Esophagus squamous epithelium (tissue), 5 donors: Measurements from ENCODE around the gene SVIL. TPM values are rescaled to one million over a fixed set of nuclear protein-coding genes. Genes with fewer than 3 reads are reported as not detected.
A peak's percentile ranks its signal among the peaks of the same experiment; 100 is the strongest.
"Not testable (repeated sequence)": the region's sequence is repeated elsewhere in the genome, so short reads cannot be mapped to it uniquely, and the experiment has no call there.

Experiments used
- DNase-seq: peaks from one replicate; lab custom pipeline; 2025; lab: John Stamatoyannopoulos, UW
- H3K27ac ChIP-seq, 4 donors: fragments of 200-600 bp; sonication (generic); one replicate each; pipeline ENCODE4 v1.5.1; 2016 to 2019; ENCODE audit warnings: mild to moderate bottlenecking in 1 of 4
- H3K27me3 ChIP-seq, 4 donors: fragments of 200-600 bp; sonication (generic); 1 replicate in 3 of 4; 2 replicates in 1 of 4; pipeline versions ENCODE4 v1.5.1 to v1.6.0; 2017 to 2021; ENCODE audit warnings: antibody characterized with exemption in 1 of 4
- H3K36me3 ChIP-seq, 3 donors: fragments of 200-600 bp; sonication (generic); one replicate each; pipeline ENCODE4 v1.5.1; 2016 to 2019
- H3K4me1 ChIP-seq, 3 donors: fragments of 200-600 bp; sonication (generic); one replicate each; pipeline ENCODE4 v1.5.1; 2017 to 2019
- H3K4me3 ChIP-seq, 4 donors: fragments of 200-600 bp; sonication (generic); 1 replicate in 3 of 4; 2 replicates in 1 of 4; pipeline ENCODE4 v1.5.1; 2016 to 2019; ENCODE audit warnings: mild to moderate bottlenecking in 2 of 4, moderate library complexity in 1 of 4
- H3K9me3 ChIP-seq, 3 donors: fragments of 200-600 bp; sonication (generic); one replicate each; pipeline ENCODE4 v1.5.1; 2016 to 2019
- CTCF ChIP-seq, 6 experiments: fragments of 450-650 bp in 4 of 6; fragments of 200-600 bp in 2 of 6; sonication (generic) in 2 of 6; IDR thresholded peaks; one replicate each; pipeline ENCODE4 v1.5.1; 2016 to 2019; ENCODE audit warnings: antibody characterized with exemption in 6 of 6, mild to moderate bottlenecking in 4 of 6, moderate library complexity in 4 of 6
- POLR2A ChIP-seq, 4 donors: fragments of 450-650 bp; IDR thresholded peaks; one replicate each; pipeline ENCODE4 v1.6.1; 2017; ENCODE audit warnings: antibody characterized with exemption in 4 of 4, mild to moderate bottlenecking in 4 of 4, moderate library complexity in 3 of 4
- WGBS, 2 donors: methylation state at CpG; one replicate each; pipeline ENCODE4 v1.1.5; 2018; 5-methylcytosine and 5-hydroxymethylcytosine counted together
- intact Hi-C: fragments of 100-400 bp; cut with DNase I; formaldehyde crosslinking; loops from one replicate; pipeline ENCODE4 v1.15.0; 2022
- total RNA-seq, 4 donors: library from RNA; depleted of rRNA; stranded (reverse); fragments of >200 nt; gene quantifications; one replicate each; pipeline ENCODE4 v1.1.0, GENCODE V29; 2016
- donor health status: DM: yes; HTN: yes; CAD: no.

SVIL gene
- total RNA-seq, 4 donors from 2014 or later: 71.1 to 227 (median 147) TPM

- no peak overlapping the region for H3K4me3 ChIP-seq
- H3K9me3 ChIP-seq: no peaks in the 10 kb centered on the region
- 85 to 93% methylated on average over 5 to 6 of the region's 8 CpGs for whole genome bisulfite sequencing, 2 donors
- peaks cover 0 to 18% (median 0%) of the 10 kb centered on the region in 3 donors for H3K36me3 ChIP-seq
- intact Hi-C loops: no loop called here
- no peaks in the 10 kb centered on the region for H3K27me3 ChIP-seq
- TF ChIP-seq POLR2A (IDR thresholded peaks at IDR 0.05) (no peak), CTCF (IDR thresholded peaks at IDR 0.05) (no peak)
- no peak for DNase-seq
- peak overlapping the region in 2 of 4 donors; percentile 35 to 42 for H3K27ac ChIP-seq
- H3K4me1 ChIP-seq: peaks cover 24 to 86% (median 30%) of the 10 kb centered on the region in 3 donors
These were observed 39.6 kb downstream of the SVIL start for GRCh38 chr10:29595146-29595545.

- TF ChIP-seq POLR2A (IDR thresholded peaks at IDR 0.05): no peak
- 62 to 81% methylated on average over 2 of the region's 4 CpGs for WGBS, 2 donors
- intact Hi-C loops: no loop called here
These were observed 43.2 kb downstream of the SVIL start for GRCh38 chr10:29591651-29591968.

GRCh38 chr10:29590915-29591650 lies 43.7 kb downstream of the SVIL start:
- H3K4me3 ChIP-seq: no peak overlapping the region
- no peak for DNase-seq
- 44 to 60% methylated on average over 2 of the region's 2 CpGs for WGBS, 2 donors
- peaks cover 25 to 86% (median 27%) of the 10 kb centered on the region in 3 donors for H3K4me1 ChIP-seq
- no peaks in the 10 kb centered on the region for H3K9me3 ChIP-seq
- H3K27me3 ChIP-seq: no peaks in the 10 kb centered on the region
- intact Hi-C loops: no loop called here
- peaks cover 0 to 17% (median 0%) of the 10 kb centered on the region in 3 donors for H3K36me3 ChIP-seq
- TF ChIP-seq POLR2A (IDR thresholded peaks at IDR 0.05) (no peak), CTCF (IDR thresholded peaks at IDR 0.05) (no peak)
- peak overlapping the region; percentile 23 to 80 (median 51) for H3K27ac ChIP-seq

More at GRCh38 chr10:29591651-29591968, 43.2 kb downstream of the SVIL start:
- H3K27me3 ChIP-seq: no peaks in the 10 kb centered on the region
- no peak overlapping the region for H3K4me3 ChIP-seq
- H3K27ac ChIP-seq: peak overlapping the region in 3 of 4 donors; percentile 29 to 80 (median 77)
- no peak for DNase-seq
- peaks cover 25 to 86% (median 30%) of the 10 kb centered on the region in 3 donors for H3K4me1 ChIP-seq
- H3K36me3 ChIP-seq: peaks cover 0 to 18% (median 0%) of the 10 kb centered on the region in 3 donors
- no peaks in the 10 kb centered on the region for H3K9me3 ChIP-seq

GRCh38 chr10:29588629-29589421 lies 45.9 kb downstream of the SVIL start:
- Histone ChIP-seq H3K4me3 (no peak overlapping the region), H3K9me3 (no peaks in the 10 kb centered on the region), H3K4me1 (peaks cover 19 to 98% (median 24%) of the 10 kb centered on the region in 3 donors), H3K36me3 (peaks cover 0 to 19% (median 0%) of the 10 kb centered on the region in 3 donors), H3K27me3 (no peaks in the 10 kb centered on the region), H3K27ac (peak overlapping the region; percentile 25 to 80 (median 74))
- DNase-seq: no peak
- 57 to 67% methylated on average over 14 of the region's 14 CpGs for WGBS, 2 donors
- intact Hi-C loops: no loop called here
- TF ChIP-seq CTCF (IDR thresholded peaks at IDR 0.05): no peak
- no peak for TF ChIP-seq POLR2A (IDR thresholded peaks at IDR 0.05)

GRCh38 chr10:29587750-29588628 lies 46.8 kb downstream of the SVIL start:
- DNase-seq, H3K27me3 ChIP-seq, intact Hi-C loops, H3K9me3 ChIP-seq, H3K4me3 ChIP-seq: not testable (repeated sequence)
- peaks cover 0 to 27% (median 0%) of the 10 kb centered on the region in 3 donors for H3K36me3 ChIP-seq
- peaks cover 19 to 98% (median 24%) of the 10 kb centered on the region in 3 donors for H3K4me1 ChIP-seq
- H3K27ac ChIP-seq: peak overlapping the region; percentile 25 to 80 (median 74)
- 54 to 60% methylated on average over 9 to 12 of the region's 19 CpGs for WGBS, 2 donors

- intact Hi-C loops, H3K27me3 ChIP-seq, DNase-seq, H3K4me3 ChIP-seq, H3K9me3 ChIP-seq: not testable (repeated sequence)
- Histone ChIP-seq H3K36me3 (peaks cover 0 to 31% (median 0%) of the 10 kb centered on the region in 3 donors), H3K4me1 (peaks cover 19 to 97% (median 24%) of the 10 kb centered on the region in 3 donors), H3K27ac (peak overlapping the region; percentile 49 to 69 (median 58))
- 45 to 56% methylated on average over 13 to 15 of the region's 15 CpGs for WGBS, 2 donors
These were observed 47.5 kb downstream of the SVIL start for GRCh38 chr10:29587102-29587749.
